Gastrocnemius medialis (tissue), 4 donors: ENCODE measurements around the gene FGFRL1. TPM values are rescaled to one million over a fixed set of nuclear protein-coding genes. Genes with fewer than 3 reads are reported as not detected.
A peak's percentile ranks its signal among the peaks of the same experiment; 100 is the strongest.

Experiments used
- ATAC-seq, 2 donors: fragments of 150-250 bp; one replicate each; pipeline ENCODE4 v1.9.1; 2016
- DNase-seq, 2 donors: peaks; one replicate each; pipeline ENCODE4 v3.0.0-alpha.2; 2019
- H3K27ac ChIP-seq, 4 donors: fragments of 200-600 bp; sonication (generic); 1 replicate in 1 of 4; 2 replicates in 3 of 4; pipeline ENCODE4 v1.5.1; 2016 to 2018; ENCODE audit warnings: mild to moderate bottlenecking in 2 of 4, moderate library complexity in 1 of 4
- H3K27me3 ChIP-seq, 3 donors: fragments of 200-600 bp; sonication (generic) in 2 of 3; 1 replicate in 1 of 3; 2 replicates in 2 of 3; pipeline versions ENCODE4 v1.5.1 to v1.6.0; 2016 to 2019; ENCODE audit warnings: mild to moderate bottlenecking in 1 of 3, moderate library complexity in 1 of 3
- H3K36me3 ChIP-seq, 2 donors: fragments of 200-600 bp; sonication (generic) in 1 of 2; one replicate each; pipeline ENCODE4 v1.5.1; 2017 to 2018
- H3K4me1 ChIP-seq, 2 donors: fragments of 200-600 bp; sonication (generic) in 1 of 2; one replicate each; pipeline ENCODE4 v1.5.1; 2016 to 2017; ENCODE audit warnings: mild to moderate bottlenecking in 2 of 2
- H3K4me3 ChIP-seq, 4 donors: fragments of 200-600 bp; sonication (generic) in 3 of 4; 1 replicate in 1 of 4; 2 replicates in 3 of 4; pipeline ENCODE4 v1.5.1; 2016 to 2019; ENCODE audit warnings: mild to moderate bottlenecking in 2 of 4
- H3K9me3 ChIP-seq, 3 donors: fragments of 200-600 bp; sonication (generic) in 2 of 3; 1 replicate in 1 of 3; 2 replicates in 2 of 3; pipeline ENCODE4 v1.5.1; 2016 to 2019
- POLR2A ChIP-seq, 2 donors: fragments of 450-650 bp; IDR thresholded peaks; one replicate each; pipeline ENCODE4 v1.6.1; 2017; ENCODE audit warnings: antibody characterized with exemption in 2 of 2, mild to moderate bottlenecking in 2 of 2, moderate library complexity in 2 of 2
- in situ Hi-C, 4 donors: fragments of 200-750 bp; cut with MboI; loops; one replicate each; pipeline versions ENCODE4 v1.15.0 to v1.8.0; 2017; ENCODE audit warnings: low sequenced_read_pairs in 4 of 4
- intact Hi-C: fragments of 100-400 bp; cut with DNase I; formaldehyde crosslinking; loops from one replicate; pipeline ENCODE4 v1.15.1; 2023; ENCODE audit warnings: low total_unique reads
- total RNA-seq, 4 donors: library from RNA; depleted of rRNA; stranded (reverse); fragments of >200 nt; gene quantifications; one replicate each; pipeline versions ENCODE4 v1.1.0 to v1.2.3, GENCODE V29; 2016
- TF ChIP-seq, protein P1 (sequence below), 5 experiments: fragments of 450-650 bp in 3 of 5; fragments of 200-600 bp in 2 of 5; sonication (generic) in 2 of 5; IDR thresholded peaks in 4 of 5; conservative IDR thresholded peaks in 1 of 5; 1 replicate in 4 of 5; 2 replicates in 1 of 5; pipeline ENCODE4 v1.5.1; 2016 to 2019; ENCODE audit warnings: antibody characterized with exemption in 5 of 5, mild to moderate bottlenecking in 3 of 5, moderate library complexity in 3 of 5

The FGFRL1 gene
- total RNA-seq, 4 donors from 2014 or later: 10.4 to 32.4 (median 15.2) TPM

DNA sequence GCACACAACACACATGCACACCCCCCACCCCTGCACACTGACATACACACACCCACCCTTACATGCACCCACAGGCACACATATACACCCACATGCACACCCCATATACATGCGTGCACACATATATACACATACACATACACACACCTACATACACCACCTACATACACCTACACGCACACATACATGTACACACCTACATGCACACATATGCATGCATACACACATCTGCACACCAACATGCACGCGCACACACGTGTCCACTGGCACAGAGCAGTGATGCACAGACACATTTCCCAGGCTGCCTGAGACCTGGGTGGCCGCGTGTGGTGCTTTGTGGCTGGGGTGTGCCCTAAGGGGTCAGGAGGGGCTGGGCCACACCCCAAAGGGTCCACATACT is 31.7 kb downstream of the FGFRL1 start:
- intact Hi-C loops: no loop called here
- H3K9me3 ChIP-seq: no peaks in the 10 kb centered on the region
- peaks cover 32 to 70% (median 47%) of the 10 kb centered on the region in 3 donors for H3K27me3 ChIP-seq
- peaks cover 0 to 3% of the 10 kb centered on the region in 2 donors for H3K4me1 ChIP-seq
- no peak for DNase-seq
- no peak overlapping the region for H3K27ac ChIP-seq
- H3K36me3 ChIP-seq: no peaks in the 10 kb centered on the region
- TF ChIP-seq, protein P1, sequence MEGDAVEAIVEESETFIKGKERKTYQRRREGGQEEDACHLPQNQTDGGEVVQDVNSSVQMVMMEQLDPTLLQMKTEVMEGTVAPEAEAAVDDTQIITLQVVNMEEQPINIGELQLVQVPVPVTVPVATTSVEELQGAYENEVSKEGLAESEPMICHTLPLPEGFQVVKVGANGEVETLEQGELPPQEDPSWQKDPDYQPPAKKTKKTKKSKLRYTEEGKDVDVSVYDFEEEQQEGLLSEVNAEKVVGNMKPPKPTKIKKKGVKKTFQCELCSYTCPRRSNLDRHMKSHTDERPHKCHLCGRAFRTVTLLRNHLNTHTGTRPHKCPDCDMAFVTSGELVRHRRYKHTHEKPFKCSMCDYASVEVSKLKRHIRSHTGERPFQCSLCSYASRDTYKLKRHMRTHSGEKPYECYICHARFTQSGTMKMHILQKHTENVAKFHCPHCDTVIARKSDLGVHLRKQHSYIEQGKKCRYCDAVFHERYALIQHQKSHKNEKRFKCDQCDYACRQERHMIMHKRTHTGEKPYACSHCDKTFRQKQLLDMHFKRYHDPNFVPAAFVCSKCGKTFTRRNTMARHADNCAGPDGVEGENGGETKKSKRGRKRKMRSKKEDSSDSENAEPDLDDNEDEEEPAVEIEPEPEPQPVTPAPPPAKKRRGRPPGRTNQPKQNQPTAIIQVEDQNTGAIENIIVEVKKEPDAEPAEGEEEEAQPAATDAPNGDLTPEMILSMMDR (IDR thresholded peaks at IDR 0.05 in 4 of 5, conservative IDR thresholded peaks at IDR 0.05 in 1 of 5): no peak
- TF ChIP-seq POLR2A (IDR thresholded peaks at IDR 0.05): no peak
- H3K4me3 ChIP-seq: no peak overlapping the region
- no peak for ATAC-seq
- in situ Hi-C loops: no loop called here

DNA sequence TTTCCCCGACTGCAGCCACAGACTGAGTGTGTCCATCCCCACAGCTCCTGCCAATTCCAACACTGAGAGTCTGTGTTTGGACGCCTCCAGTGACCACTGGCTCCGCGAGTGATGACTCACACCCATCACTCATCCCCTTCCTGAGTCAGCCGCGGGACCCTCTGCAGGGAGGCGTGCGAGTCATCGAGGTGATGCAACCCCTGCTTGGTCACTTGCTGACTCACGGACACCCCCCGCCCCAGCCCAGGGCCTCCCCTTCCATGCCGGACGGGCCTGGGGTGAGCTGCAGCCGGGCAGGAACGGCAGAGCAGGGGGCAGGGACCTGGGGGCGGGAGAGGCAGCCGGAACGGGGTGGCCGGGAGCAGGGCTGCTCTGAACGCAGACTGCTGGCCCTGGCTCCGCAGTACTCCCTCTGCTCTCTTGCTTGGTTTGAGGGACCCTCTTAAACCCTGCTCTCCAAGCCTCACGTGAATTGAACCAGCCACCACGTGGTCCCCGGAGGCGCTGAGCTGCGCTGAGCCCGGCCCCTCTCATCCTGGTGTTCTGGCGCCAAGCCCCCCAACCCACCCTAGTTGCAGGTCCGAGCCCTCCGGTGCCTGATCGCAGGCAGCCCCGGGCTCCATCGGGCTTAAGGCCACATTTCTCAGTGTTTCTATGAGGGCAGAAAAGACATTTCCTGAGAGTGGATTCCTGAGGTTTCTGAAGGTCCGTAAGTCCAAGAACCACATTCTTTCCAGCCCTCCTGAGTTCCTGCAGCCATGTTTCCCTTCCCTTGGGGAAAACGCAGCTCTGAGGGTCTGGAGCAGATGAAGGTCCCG is 32.4 kb downstream of the FGFRL1 start:
- no peak for TF ChIP-seq POLR2A (IDR thresholded peaks at IDR 0.05)
- TF ChIP-seq, protein P1 (IDR thresholded peaks at IDR 0.05 in 4 of 5, conservative IDR thresholded peaks at IDR 0.05 in 1 of 5): no peak
- peaks cover 36 to 77% (median 48%) of the 10 kb centered on the region in 3 donors for H3K27me3 ChIP-seq
- H3K4me3 ChIP-seq: no peak overlapping the region
- in situ Hi-C loops: no loop called here
- no peak overlapping the region for H3K27ac ChIP-seq
- peak; percentile 79 to 84 for ATAC-seq
- intact Hi-C loops: no loop called here
- H3K4me1 ChIP-seq: peaks cover 0 to 3% of the 10 kb centered on the region in 2 donors
- H3K9me3 ChIP-seq: no peaks in the 10 kb centered on the region
- H3K36me3 ChIP-seq: no peaks in the 10 kb centered on the region
- DNase-seq: peak; percentile 76 to 84

DNA sequence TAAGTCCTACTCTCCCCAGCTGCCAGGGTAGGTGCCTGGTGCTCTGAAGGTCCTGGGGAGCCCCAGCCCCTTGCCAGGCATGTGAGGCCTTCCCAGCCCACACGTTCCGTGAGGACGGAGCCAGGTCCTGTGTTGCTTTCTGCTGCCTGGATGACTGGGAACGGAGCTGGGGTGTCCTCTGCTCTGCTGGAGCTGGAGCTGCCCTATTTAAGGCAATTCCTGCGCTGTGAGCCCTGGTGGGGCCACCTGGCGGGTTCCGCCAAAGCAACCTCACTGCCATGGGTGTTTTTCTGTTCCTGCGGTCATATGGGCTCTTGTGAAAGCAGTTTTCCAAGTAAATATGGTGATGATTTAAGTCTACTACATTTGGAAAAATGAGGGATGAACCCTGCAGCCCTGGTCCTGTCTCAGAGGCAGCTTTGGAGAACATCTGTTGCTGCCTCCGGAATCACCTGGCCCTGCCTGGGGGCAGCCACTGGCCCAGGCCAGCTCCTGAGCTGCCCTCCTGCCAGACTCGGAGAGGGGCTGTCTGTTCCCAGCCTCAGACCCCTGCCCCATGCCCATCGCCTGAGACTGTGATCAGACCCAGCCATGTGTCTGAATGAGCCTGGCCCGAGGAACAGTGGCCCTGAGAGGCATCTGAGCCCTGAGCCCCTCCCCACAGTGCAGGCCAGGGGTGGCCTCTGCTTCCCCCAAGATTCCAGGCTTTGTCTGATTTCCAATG is 33.2 kb downstream of the FGFRL1 start:
- TF ChIP-seq POLR2A (IDR thresholded peaks at IDR 0.05): no peak
- TF ChIP-seq, protein P1 (IDR thresholded peaks at IDR 0.05 in 4 of 5, conservative IDR thresholded peaks at IDR 0.05 in 1 of 5): no peak
- H3K4me3 ChIP-seq: no peak overlapping the region
- peaks cover 37 to 81% (median 54%) of the 10 kb centered on the region in 3 donors for H3K27me3 ChIP-seq
- no peaks in the 10 kb centered on the region for H3K9me3 ChIP-seq
- H3K27ac ChIP-seq: no peak overlapping the region
- no peaks in the 10 kb centered on the region for H3K36me3 ChIP-seq
- DNase-seq (no peak), ATAC-seq (no peak)
- H3K4me1 ChIP-seq: peaks cover 0 to 3% of the 10 kb centered on the region in 2 donors
- intact Hi-C loops: no loop called here
- in situ Hi-C loops: no loop called here

DNA sequence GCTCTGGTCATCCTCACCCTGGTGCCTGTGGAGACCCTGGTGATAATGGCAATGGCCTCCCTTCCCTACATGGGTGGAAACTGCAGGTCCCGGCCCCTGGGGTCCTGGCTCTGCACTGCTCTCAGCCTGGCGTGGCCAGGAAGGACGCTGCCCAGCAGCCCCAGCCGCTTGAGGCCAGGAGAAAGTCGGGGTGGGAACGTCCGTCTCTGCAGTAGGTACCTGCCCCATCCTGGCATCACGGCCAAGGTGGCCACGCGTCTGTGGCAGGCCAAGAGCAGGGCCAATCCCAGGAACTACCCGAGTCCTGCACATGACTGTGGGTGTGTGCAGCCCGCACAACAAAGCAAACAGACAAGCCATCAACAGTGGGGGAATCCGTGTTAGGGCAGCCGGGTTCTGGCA is 33.8 kb downstream of the FGFRL1 start:
- intact Hi-C loops: no loop called here
- no peaks in the 10 kb centered on the region for H3K9me3 ChIP-seq
- H3K36me3 ChIP-seq: no peaks in the 10 kb centered on the region
- no peak overlapping the region for H3K4me3 ChIP-seq
- in situ Hi-C loops: no loop called here
- ATAC-seq (no peak), DNase-seq (no peak)
- H3K4me1 ChIP-seq: peaks cover 0 to 3% of the 10 kb centered on the region in 2 donors
- H3K27me3 ChIP-seq: peaks cover 39 to 84% (median 59%) of the 10 kb centered on the region in 3 donors
- no peak for TF ChIP-seq POLR2A (IDR thresholded peaks at IDR 0.05)
- TF ChIP-seq, protein P1 (IDR thresholded peaks at IDR 0.05 in 4 of 5, conservative IDR thresholded peaks at IDR 0.05 in 1 of 5): no peak
- H3K27ac ChIP-seq: no peak overlapping the region
